ENCODE results near the gene TPM1. TPM values are rescaled to one million over a fixed set of nuclear protein-coding genes. Genes with fewer than 3 reads are reported as not detected.
A peak's percentile ranks its signal among the peaks of the same experiment; 100 is the strongest.

The TPM1 gene
- total and polyA plus RNA-seq, 10 of the 15 experiments (the other 5 are each of a cell fraction or from before 2014, with no cell fraction given): 0.43 to 10.0 (median 2.4) TPM

GRCh38 chr15:63048115-63048775 is 5.7 kb downstream of the TPM1 start (continued):
- TF ChIP-seq PRDM15 (CRISPR knock-in tag; IDR thresholded peaks at IDR 0.05): no peak
- 0 out of 2 replicates have a peak, but pooled peaks have one; percentile 5 for TF ChIP-seq RELB (IDR thresholded peaks at IDR 0.05; ENCODE audit: low read depth)
- TF ChIP-seq EED (IDR thresholded peaks at IDR 0.05; ENCODE audit: low read depth): peak; percentile 10
- TF ChIP-seq ZBTB11 (CRISPR knock-in tag; IDR thresholded peaks at IDR 0.05): no peak
- no peak for TF ChIP-seq MLLT1 (IDR thresholded peaks at IDR 0.05)
- TF ChIP-seq ASH2L (IDR thresholded peaks at IDR 0.05; ENCODE audit: borderline replicate concordance, low read depth): no peak
- no peak for TF ChIP-seq WRNIP1 (IDR thresholded peaks at IDR 0.05; ENCODE audit: borderline replicate concordance, low read depth, low read length)
- TF ChIP-seq STAT1 (conservative IDR thresholded peaks at IDR 0.05): peak; percentile 72; the same call in 1 of the 2 replicates
- TF ChIP-seq SIN3A (IDR thresholded peaks at IDR 0.05; ENCODE audit: low read depth, low read length): no peak
- TF ChIP-seq USF2 (IDR thresholded peaks at IDR 0.05; ENCODE audit: borderline replicate concordance, low read depth, low read length): no peak; the same call in 1 of the 2 replicates
- TF ChIP-seq MYB (IDR thresholded peaks at IDR 0.05; ENCODE audit: borderline replicate concordance, low read depth, low read length): no peak
- peak; percentile 85; the same call in 1 of the 2 replicates for TF ChIP-seq ZNF207 (IDR thresholded peaks at IDR 0.05; ENCODE audit: borderline replicate concordance)
- TF ChIP-seq ELK1 (IDR thresholded peaks at IDR 0.05; ENCODE audit: low read depth, low read length): peak; percentile 73
- TF ChIP-seq HDAC6 (IDR thresholded peaks at IDR 0.05; ENCODE audit: unreplicated experiment): peak; percentile 54

Measured in GM12878 (cell line).